Measurements from ENCODE around the gene DAPK1. TPM values are rescaled to one million over a fixed set of nuclear protein-coding genes. Genes with fewer than 3 reads are reported as not detected.
A peak's percentile ranks its signal among the peaks of the same experiment; 100 is the strongest.

Gene DAPK1
- total and polyA plus RNA-seq, 4 donors: 33.0 to 301 (median 94.1) TPM

DNA sequence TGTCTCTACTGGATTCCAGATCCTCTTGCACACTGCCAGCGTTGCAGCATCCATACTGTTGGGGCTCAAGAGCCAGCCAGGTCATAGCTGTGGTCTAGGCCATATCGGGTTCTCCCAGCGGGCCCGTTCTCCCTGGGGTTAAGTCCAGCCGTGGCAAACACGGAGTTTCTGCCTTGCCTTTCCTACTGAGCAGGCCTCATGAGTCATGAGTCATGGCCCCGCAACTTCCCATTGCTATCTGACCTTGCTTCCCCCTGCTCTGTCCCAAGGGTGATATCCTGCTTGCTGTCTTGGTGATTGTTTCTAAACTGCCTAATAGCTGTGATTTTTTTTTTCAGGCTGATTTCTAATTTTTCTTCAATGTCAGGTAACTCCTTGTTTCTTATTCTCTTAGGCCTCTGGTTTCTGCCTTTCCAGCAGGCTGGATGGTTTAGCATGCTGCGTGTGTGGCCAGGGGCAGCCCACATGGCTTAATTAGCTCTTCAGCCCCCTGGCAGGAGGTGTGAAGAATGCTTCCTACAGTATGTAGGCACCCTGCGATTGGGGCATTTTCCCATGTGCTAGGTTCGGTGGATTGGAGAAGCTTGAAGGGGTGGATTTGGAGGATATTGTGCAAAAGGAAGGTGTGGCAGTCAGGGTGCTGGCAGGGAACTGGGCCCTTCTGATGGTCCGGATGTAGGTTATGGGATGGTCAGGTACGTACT lies 18.7 kb downstream of the DAPK1 start:
- Histone ChIP-seq H3K4me3 (no peak overlapping the region), H3K9me3 (ENCODE audit: control insufficient read depth in 4 of 4, insufficient read depth in 3 of 4, low read length in 3 of 4) (peaks cover 0 to under 1% (median 0%) of the 10 kb centered on the region in 4 donors), H3K36me3 (ENCODE audit: control insufficient read depth in 4 of 4, insufficient read depth in 4 of 4, low read length in 4 of 4) (peaks cover 0 to 18% (median 8%) of the 10 kb centered on the region in 4 donors), H3K27ac (ENCODE audit: low read depth in 1 of 2, low read length in 1 of 2) (peak overlapping the region in 1 of 2 donors; percentile 82), H3K27me3 (ENCODE audit: control insufficient read depth in 3 of 3, insufficient read depth in 3 of 3, low read length in 2 of 3) (no peaks in the 10 kb centered on the region), H3K9ac (ENCODE audit: insufficient read depth in 1 of 2, low read length in 2 of 2) (no peak overlapping the region), H3K4me1 (ENCODE audit: control insufficient read depth in 5 of 5, insufficient read depth in 5 of 5, low read length in 5 of 5) (peaks cover 0 to 42% (median 23%) of the 10 kb centered on the region in 5 donors)
- DNase-seq: no peak
- peak; percentile 82 for ATAC-seq (ENCODE audit: insufficient read depth, low FRiP score)
- 35 to 55% methylated on average over 12 of the region's 12 CpGs for WGBS, 2 donors
- TF ChIP-seq, protein P1, sequence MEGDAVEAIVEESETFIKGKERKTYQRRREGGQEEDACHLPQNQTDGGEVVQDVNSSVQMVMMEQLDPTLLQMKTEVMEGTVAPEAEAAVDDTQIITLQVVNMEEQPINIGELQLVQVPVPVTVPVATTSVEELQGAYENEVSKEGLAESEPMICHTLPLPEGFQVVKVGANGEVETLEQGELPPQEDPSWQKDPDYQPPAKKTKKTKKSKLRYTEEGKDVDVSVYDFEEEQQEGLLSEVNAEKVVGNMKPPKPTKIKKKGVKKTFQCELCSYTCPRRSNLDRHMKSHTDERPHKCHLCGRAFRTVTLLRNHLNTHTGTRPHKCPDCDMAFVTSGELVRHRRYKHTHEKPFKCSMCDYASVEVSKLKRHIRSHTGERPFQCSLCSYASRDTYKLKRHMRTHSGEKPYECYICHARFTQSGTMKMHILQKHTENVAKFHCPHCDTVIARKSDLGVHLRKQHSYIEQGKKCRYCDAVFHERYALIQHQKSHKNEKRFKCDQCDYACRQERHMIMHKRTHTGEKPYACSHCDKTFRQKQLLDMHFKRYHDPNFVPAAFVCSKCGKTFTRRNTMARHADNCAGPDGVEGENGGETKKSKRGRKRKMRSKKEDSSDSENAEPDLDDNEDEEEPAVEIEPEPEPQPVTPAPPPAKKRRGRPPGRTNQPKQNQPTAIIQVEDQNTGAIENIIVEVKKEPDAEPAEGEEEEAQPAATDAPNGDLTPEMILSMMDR (IDR thresholded peaks at IDR 0.05; ENCODE audit: control extremely low read depth, extremely low read depth): no peak

DNA sequence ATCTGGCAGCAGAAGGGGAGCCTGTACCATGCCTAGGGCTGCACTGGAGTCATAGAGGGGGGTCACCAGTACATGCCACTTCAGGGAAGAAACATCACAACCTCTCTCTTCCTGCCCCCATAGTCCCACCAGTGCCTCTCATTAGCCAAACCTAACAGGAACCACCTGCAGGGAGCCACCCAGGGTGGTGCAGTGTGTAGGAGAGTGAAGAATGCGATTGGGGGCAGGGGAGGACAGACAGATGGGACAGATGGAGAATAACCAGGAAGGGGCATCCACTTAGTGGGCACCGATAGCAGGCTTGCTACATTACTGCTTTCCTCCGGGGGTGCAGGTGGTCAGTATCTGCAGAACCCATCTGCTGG lies 19.2 kb downstream of the DAPK1 start:
- no peak overlapping the region for H3K9ac ChIP-seq (ENCODE audit: insufficient read depth in 1 of 2, low read length in 2 of 2)
- H3K27me3 ChIP-seq (ENCODE audit: control insufficient read depth in 3 of 3, insufficient read depth in 3 of 3, low read length in 2 of 3): no peaks in the 10 kb centered on the region
- H3K9me3 ChIP-seq (ENCODE audit: control insufficient read depth in 4 of 4, insufficient read depth in 3 of 4, low read length in 3 of 4): peaks cover 0 to 1% (median 0%) of the 10 kb centered on the region in 4 donors
- H3K4me3 ChIP-seq: no peak overlapping the region
- H3K36me3 ChIP-seq (ENCODE audit: control insufficient read depth in 4 of 4, insufficient read depth in 4 of 4, low read length in 4 of 4): peaks cover 0 to 17% (median 8%) of the 10 kb centered on the region in 4 donors
- peaks cover 0 to 42% (median 23%) of the 10 kb centered on the region in 5 donors for H3K4me1 ChIP-seq (ENCODE audit: control insufficient read depth in 5 of 5, insufficient read depth in 5 of 5, low read length in 5 of 5)
- TF ChIP-seq, protein P1 (IDR thresholded peaks at IDR 0.05; ENCODE audit: control extremely low read depth, extremely low read depth): no peak
- ATAC-seq (ENCODE audit: insufficient read depth, low FRiP score) (no peak), DNase-seq (no peak)
- peak overlapping the region in 1 of 2 donors; percentile 82 for H3K27ac ChIP-seq (ENCODE audit: low read depth in 1 of 2, low read length in 1 of 2)
- WGBS, 2 donors: 17 to 60% methylated on average over 3 of the region's 3 CpGs

DNA sequence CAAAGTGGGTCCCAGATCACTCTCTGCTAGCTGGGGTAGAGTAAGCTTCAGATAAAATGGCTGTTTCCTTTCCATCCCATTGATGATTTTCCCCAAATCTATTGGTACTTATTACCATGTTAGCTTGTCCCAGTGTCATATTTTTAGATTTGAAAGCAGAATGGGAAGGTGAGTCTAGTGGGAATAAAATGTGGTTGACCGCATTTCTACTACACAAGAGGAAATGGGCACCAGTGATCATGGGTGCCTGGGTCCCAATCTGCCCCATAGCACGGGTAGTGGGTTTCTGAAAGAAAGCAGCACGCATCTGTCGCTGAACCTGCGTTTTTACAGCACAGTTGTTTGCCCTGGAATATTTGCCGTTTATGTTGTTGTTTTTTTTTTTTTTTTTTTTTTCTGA lies 20.1 kb downstream of the DAPK1 start:
- no peak overlapping the region for H3K9ac ChIP-seq (ENCODE audit: insufficient read depth in 1 of 2, low read length in 2 of 2)
- no peak for DNase-seq
- 51 to 76% methylated on average over 6 of the region's 6 CpGs for WGBS, 2 donors
- no peak overlapping the region for H3K4me3 ChIP-seq
- TF ChIP-seq, protein P1 (IDR thresholded peaks at IDR 0.05; ENCODE audit: control extremely low read depth, extremely low read depth): no peak
- peaks cover 0 to 17% (median 6%) of the 10 kb centered on the region in 4 donors for H3K36me3 ChIP-seq (ENCODE audit: control insufficient read depth in 4 of 4, insufficient read depth in 4 of 4, low read length in 4 of 4)
- H3K27me3 ChIP-seq (ENCODE audit: control insufficient read depth in 3 of 3, insufficient read depth in 3 of 3, low read length in 2 of 3): no peaks in the 10 kb centered on the region
- H3K9me3 ChIP-seq (ENCODE audit: control insufficient read depth in 4 of 4, insufficient read depth in 3 of 4, low read length in 3 of 4): peaks cover 0 to 1% (median 0%) of the 10 kb centered on the region in 4 donors
- H3K27ac ChIP-seq (ENCODE audit: low read depth in 1 of 2, low read length in 1 of 2): no peak overlapping the region
- no peak for ATAC-seq (ENCODE audit: insufficient read depth, low FRiP score)
- peaks cover 0 to 48% (median 21%) of the 10 kb centered on the region in 5 donors for H3K4me1 ChIP-seq (ENCODE audit: control insufficient read depth in 5 of 5, insufficient read depth in 5 of 5, low read length in 5 of 5)

Measured in lung (tissue), 12 donors.